Activated CD8-positive, alpha-beta memory T cell treated with anti-CD3 and anti-CD28 coated beads, Interleukin-2, amount 50 U/mL, for 24 hours (primary cell): ENCODE measurements around the gene CD28.
"Not testable (repeated sequence)": the region's sequence is repeated elsewhere in the genome, so short reads cannot be mapped to it uniquely, and the experiment has no call there.

Experiments
- DNase-seq: peaks from one replicate; pipeline ENCODE4 v3.0.0-alpha.2; 2020; ENCODE audit errors: extremely low read depth

The CD28 gene

DNA sequence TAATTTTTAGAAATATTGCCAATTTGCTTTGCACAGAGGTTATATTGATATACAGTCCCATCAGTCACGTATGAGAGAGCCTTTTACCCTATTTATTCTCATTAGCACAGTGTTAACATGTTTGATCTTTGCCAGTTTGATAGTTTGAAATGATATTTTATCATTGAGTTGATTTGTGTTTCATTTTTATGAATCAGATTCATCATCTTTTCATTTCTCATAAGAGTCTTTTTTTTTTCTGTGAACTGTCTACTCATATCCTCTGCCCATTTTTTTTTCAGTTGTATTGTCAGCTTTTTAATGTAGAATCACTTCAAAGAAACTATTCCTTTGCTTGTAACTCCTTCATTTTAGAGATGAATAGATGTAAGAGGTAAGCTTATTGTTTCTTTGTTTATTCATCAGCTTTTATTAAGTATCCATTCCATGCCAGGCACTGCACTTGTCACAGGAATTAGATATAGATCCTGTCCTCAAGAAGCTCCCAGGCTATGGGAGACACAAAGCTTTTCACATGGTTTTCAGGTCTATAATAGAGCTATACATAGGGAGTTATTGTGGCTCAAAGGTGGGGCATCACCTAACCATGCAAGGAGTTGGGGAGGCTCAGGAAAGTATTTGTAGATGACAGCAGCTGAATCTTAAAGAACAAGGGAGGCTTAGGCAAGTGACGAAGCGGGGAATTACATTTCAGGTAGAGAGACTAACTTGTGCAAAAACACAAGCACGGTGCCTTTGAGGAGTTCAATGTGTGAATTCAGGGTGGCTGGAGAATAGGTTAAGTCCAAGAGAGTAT, 42.1 kb downstream of the CD28 start:
- DNase-seq = no peak

DNA sequence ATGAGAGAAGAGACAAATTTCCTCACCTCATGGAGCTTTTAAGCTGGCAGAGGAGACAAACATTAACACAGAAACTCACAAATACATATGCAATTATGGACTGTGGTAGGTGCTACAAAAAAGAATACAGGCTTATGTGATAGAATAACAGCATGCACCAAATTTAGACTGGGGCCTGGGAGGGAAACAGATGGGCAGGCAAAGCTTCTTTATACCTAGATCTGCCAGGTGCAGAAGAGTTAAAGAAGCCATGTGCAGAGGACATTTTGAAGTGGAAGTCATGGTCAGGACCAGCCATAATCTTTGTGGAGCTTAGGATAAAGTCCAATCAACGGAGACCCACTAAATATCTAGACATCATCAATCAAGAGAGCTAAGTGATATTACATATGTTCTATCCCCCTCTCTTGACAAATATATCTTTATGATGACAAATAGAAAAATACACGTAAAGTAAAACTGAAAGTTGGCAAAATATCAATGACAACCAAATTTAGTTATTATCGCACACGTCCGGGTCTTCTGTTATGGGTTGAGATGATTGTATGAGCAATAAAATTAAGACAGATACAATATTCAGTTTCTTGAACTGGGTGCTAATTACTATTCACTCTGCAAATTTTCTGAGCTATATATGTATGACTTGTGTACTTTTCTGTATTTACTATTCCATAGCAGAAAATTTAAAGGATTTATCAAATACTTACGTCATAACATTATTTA, 44.1 kb downstream of the CD28 start:
- no peak for DNase-seq

GRCh38 chr2:203751685-203752271, 45.3 kb downstream of the CD28 start:
- DNase-seq = no peak

GRCh38 chr2:203756161-203756560, 49.7 kb downstream of the CD28 start:
- no peak for DNase-seq

DNA sequence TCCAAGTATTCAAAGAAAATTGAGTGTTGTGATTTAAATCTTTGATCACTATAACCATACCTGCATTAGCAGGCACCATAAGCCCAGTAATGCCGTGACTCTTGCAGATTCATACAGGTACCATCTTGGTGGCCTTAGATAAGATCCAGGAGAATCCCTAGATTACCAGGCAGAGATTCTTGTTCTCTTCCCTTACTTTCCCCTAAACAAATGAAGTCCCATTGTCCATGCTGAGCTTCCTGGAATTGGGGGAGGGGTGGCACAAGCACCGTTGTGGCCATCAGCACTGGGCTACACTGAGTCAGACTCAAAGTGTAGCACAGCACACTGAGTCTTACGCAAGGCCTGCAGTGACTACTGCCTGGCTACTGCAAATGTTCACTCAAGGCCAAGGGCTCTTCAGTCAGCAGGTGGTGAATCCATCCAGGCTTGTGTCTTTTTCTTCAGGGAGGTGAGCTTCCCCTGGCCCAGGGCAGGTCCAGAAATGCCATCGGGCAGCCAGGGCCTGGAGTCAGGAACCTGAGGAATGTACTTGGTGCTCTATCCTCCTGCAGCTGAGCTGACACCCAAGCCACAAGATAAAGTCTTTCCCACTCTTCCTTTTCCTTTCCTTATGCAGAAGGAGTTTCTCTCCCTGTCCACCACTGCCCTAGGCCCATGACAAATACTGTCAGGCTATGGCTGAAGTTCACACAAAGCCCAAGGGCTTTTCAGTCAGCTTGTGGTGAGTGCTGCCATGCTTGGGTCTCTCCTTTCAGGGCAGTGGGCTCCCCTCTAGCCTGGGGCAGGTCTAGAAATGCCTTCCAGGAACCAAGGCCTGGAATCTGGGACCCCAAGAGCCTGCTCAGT, 52.6 kb downstream of the CD28 start:
- DNase-seq = no peak

DNA sequence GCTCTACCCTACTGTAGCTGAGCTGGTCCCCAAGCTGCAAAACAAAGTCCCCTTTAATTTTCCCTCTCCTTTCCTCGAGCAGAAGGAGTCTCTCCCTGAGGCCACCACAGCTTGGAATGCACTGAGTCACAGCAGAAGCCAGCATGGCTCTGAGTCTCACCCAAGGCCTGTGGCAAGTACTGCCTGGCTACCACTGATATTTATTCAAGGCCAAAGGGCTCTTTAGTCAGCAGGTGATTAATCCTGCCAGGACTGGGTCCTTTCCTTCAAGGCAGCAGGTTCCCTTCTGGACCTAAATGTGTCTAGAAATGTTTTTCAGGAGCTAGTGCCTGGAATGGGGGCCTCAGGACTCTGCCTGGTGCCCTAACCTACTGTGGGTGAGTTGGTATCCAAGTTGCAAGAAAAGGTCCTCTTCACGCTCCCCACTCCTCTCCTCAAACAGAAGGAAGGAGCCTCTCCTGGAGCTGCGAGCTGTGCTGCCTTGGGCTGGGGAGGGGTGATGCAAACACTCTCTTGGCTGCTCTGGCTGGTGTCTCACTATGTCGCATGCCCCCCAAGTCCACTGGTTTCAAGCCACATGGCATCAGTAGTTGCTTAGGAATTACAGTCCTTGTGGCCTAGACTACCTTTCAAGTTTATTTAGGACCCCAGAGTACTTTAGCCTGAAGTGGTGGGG, 53.4 kb downstream of the CD28 start:
- no peak for DNase-seq

DNA sequence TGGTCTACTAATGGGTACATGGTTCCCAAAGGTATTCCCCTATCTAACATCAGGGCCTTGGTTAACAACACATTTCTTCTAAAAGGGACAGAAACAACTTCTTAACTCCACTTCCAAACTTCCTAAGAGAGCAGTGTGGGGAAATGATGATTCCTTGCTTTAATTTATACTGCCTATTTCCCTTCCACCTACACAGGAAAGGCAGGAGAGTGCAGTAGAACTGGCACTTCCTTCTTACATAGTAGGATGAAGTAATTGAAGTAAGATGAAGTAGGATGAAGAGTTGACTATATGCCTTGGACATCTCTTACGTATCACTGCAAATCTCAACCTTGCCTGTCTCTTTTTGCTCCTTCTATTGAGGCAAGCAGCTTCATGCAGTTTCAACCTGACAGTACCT, 54.7 kb downstream of the CD28 start:
- no peak for DNase-seq

- DNase-seq = no peak
These were observed 57.0 kb downstream of the CD28 start for GRCh38 chr2:203763241-203763937.

DNA sequence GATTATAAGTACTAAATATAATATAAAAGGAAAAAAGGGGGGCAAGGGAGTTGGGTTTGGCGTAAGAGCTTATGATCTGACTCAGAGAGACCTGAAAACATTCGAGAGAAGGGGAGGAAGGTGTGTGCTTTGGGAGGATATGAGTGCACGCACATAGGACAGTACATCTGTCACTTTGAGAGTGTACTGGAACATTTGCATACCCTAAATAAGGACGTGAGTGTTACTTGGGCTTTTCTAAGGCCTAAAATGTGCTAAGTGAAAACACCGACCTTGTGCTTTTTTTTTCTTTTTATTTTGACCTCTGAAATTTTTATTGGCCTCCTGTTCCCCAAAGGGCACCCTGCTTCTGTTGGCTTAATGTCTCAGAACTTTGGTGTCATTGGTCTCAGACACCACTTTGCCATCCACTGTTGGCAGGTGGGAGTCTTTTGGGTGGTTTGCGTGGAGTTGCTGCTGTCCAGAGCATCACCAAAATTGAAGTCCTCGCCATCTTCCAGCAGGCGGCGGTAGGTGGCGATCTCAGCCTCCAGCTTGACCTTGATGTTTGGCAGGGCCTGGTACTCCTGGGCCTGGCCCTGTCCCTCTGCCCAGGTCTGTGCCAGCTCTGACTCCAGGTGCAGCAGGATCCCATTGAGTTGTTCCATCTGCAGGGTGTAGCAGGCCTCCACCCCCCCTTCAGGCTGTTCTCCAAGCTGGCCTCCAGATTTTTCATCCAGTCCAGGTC, 57.7 kb downstream of the CD28 start:
- DNase-seq = no peak

DNA sequence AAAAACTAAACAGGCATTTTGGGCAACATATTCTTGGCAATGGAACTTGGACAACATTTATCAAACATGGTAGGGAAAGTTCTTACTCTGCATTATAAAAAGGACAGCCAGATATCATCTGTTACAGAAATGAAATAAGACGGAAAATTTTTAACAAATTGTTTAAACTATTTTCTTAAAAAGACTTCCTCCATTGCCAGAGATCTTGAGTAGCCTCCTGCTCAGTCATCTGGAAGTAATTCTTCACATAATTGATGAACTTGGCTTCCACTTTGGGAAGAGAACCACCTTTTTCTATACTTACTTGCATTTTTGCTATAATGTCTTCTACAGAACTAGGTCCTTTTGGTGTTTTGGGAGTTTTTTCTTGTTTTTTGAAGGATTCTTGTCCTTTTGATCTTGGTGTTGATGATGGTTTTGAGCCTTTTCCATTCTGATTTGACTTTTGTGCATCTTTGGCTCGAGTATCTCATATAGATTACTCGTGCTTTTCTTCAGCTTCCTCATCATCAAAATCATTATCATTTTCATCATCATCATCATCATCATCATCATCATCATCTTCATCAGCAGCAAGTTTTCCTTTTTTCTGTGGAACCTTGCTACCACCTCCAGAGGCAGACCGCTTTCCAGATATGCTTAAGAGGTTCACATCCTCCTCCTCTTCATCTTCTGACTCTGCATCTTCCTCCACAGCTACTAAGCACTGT, 66.2 kb downstream of the CD28 start:
- DNase-seq = no peak

DNA sequence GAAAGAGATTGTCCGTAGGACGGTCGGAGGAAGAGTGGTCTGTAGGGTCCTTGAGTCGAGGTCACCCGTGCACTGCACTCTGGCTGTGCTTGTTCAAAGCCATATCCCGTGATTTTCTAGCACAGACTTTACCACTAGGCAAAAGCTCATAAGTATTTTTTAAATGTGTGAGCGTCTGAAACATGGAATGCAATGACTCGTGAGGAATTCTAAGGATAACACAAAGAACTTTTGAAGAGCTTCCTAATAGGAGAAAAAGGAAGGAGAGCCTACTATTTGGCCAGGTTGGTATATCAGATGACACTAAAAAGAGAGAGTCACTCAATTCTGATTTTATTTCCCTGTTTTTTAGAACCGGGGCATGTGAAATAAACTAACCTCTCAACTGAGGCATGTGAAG, 68.3 kb downstream of the CD28 start:
- DNase-seq = no peak

GRCh38 chr2:203775684-203776083, 69.2 kb downstream of the CD28 start:
- DNase-seq = no peak

GRCh38 chr2:203777030-203777429, 70.6 kb downstream of the CD28 start:
- no peak for DNase-seq

DNA sequence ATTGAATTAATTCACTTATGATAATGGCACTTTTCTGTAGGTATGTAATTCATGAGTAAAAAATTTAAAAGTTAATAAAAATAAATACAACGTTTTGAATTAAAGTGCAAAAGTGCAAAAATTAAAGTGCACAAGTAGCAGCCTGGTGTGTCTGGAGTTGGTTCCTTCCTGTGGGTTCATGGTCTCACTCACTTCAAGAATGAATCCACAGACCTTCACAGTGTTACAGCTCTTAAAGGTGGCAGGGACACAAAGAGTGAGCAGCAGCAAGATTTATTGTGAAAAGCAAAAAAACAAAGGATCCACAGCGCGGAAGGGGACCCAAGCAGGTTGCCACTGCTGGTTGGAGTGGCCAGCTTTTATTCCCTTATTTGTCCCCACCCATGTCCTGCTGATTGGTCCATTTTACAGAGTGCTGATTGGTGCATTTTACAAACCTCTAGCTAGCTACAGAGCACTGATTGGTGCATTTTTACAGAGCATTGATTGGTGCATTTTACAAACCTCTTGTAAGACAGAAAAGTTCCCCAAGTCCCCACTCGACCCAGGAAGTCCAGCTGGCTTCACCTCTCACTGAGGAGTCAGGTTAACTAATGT, 73.1 kb downstream of the CD28 start:
- not testable (repeated sequence) for DNase-seq

- DNase-seq = no peak
These were observed 73.8 kb downstream of the CD28 start for GRCh38 chr2:203780231-203780630.

GRCh38 chr2:203781151-203781550, 74.7 kb downstream of the CD28 start:
- no peak for DNase-seq

DNA sequence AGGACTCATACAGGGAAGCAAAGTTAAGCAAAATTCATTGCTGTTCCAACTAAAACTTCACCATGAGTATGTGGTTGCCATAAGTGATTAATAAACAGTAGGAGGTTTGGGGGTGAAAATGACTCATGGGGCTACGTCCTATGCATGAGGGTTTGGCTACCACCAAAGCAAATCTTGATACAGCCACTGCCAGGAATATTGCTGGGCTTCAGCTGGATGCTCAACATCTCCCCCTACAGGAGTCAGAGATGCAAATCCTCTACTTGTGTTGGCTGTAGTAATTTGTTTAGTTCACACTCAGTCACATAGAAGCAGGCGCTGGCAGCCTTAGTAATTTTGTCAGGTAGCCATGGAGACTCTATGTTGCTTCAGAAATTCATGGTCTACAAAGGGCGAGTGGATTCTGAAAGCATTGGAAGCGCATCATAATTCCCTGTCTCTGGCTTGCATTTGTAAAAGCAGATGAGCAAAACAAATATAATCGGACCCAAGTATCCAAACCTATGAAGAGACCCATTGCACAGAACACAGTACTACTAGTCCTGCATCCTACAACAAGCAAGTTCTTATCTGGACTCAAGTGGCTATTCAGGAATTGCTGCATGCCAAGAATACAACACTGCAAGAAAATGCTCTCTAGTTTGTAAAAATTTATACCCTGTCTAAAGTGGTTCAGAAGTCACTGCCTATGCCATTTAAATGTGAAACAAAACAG, 76.0 kb downstream of the CD28 start:
- peak; percentile 39 for DNase-seq

DNA sequence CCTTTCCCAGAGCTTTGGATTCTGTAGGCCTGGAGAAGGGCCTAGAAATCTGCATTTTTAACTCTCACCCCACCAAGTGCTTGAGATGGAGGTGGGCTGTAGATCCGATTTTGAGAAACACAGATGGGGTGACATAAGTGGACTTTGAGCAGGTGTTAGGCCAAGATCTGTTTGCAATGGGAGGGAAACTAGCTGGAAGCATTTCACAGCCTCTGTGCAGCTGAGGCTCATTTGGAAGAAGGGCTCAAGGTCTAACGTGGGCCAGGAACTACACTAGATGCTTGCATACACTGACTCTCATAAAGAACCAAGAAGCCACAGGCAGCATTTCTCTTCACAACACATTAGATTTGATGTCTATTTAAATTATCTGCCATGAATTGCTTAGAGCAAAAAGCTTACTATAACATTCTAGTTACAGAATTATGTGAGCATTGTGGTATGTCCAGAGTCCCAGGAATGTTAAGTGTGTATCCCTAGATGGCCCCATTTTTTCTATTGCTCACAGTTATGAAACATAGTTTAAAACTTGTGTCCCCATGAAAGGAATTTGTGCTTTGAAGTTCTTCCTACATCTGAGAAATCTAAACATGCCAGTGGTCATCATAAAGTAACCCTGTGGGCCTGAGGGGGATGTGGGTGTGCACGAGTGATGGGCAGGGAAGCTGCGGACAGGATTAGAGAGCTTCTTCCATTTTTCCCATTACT, 77.2 kb downstream of the CD28 start:
- DNase-seq = no peak
